Stimulated activated CD4-positive, alpha-beta T cell treated with anti-CD3 and anti-CD28 coated beads, Interleukin-1b, Interleukin-23, amount 100 ng/mL, for 24 hours (primary cell): ENCODE data around the gene MYMX.
"Not testable (repeated sequence)": the region's sequence is repeated elsewhere in the genome, so short reads cannot be mapped to it uniquely, and the experiment has no call there.

ENCODE experiments used
- DNase-seq, 4 experiments: peaks; one replicate each; pipeline ENCODE4 v3.0.0-alpha.2; 2020; ENCODE audit warnings: low read depth in 4 of 4, low spot score in 1 of 4

Gene MYMX

GRCh38 chr6:44185953-44186634, 30.6 kb upstream of the MYMX start:
- no peak for DNase-seq

GRCh38 chr6:44186635-44187025, 30.1 kb upstream of the MYMX start:
- no peak for DNase-seq

GRCh38 chr6:44188819-44189218, 27.9 kb upstream of the MYMX start:
- DNase-seq: no peak

GRCh38 chr6:44189257-44189656, 27.5 kb upstream of the MYMX start:
- DNase-seq: no peak

GRCh38 chr6:44190715-44191114, 26.0 kb upstream of the MYMX start:
- DNase-seq: no peak

- DNase-seq: no peak
Measured at GRCh38 chr6:44192428-44193041, 24.2 kb upstream of the MYMX start.

- no peak for DNase-seq
Measured at GRCh38 chr6:44193307-44193910, 23.3 kb upstream of the MYMX start.

GRCh38 chr6:44194326-44194725, 22.4 kb upstream of the MYMX start:
- no peak for DNase-seq

- not testable (repeated sequence) for DNase-seq
Measured at GRCh38 chr6:44196351-44196750, 20.4 kb upstream of the MYMX start.

- DNase-seq: no peak
Measured at GRCh38 chr6:44198684-44199083, 18.0 kb upstream of the MYMX start.

- DNase-seq: no peak
Measured at GRCh38 chr6:44199883-44200282, 16.8 kb upstream of the MYMX start.

- DNase-seq: no peak
Measured at GRCh38 chr6:44201200-44201599, 15.5 kb upstream of the MYMX start.

GRCh38 chr6:44201638-44202303, 15.0 kb upstream of the MYMX start:
- DNase-seq: no peak

GRCh38 chr6:44202332-44202971, 14.3 kb upstream of the MYMX start:
- DNase-seq: no peak

- DNase-seq: no peak
Measured at GRCh38 chr6:44202972-44203750, 13.6 kb upstream of the MYMX start.

GRCh38 chr6:44203955-44204354, 12.8 kb upstream of the MYMX start:
- no peak for DNase-seq

- no peak for DNase-seq
Measured at GRCh38 chr6:44207966-44208365, 8.8 kb upstream of the MYMX start.

- DNase-seq: no peak
Measured at GRCh38 chr6:44211284-44211683, 5.4 kb upstream of the MYMX start.

GRCh38 chr6:44214307-44214706, 2.4 kb upstream of the MYMX start:
- no peak for DNase-seq

GRCh38 chr6:44217332-44218143, 812 bp downstream of the MYMX start:
- no peak for DNase-seq
